GM12873 (cell line): ENCODE results near the gene ZSWIM1.

ENCODE experiments used
- TF ChIP-seq, protein P1 (sequence below): IDR thresholded peaks from 2 replicates; pipeline ENCODE4 v1.5.1; 2012; ENCODE audit warnings: low read depth, mild to moderate bottlenecking, moderate library complexity, low read length, control low read depth; ENCODE audit not compliant: insufficient read depth; ENCODE audit errors: missing control alignments

Gene ZSWIM1

GRCh38 chr20:45897289-45897688 is 16.3 kb downstream of the ZSWIM1 start:
- TF ChIP-seq, protein P1, sequence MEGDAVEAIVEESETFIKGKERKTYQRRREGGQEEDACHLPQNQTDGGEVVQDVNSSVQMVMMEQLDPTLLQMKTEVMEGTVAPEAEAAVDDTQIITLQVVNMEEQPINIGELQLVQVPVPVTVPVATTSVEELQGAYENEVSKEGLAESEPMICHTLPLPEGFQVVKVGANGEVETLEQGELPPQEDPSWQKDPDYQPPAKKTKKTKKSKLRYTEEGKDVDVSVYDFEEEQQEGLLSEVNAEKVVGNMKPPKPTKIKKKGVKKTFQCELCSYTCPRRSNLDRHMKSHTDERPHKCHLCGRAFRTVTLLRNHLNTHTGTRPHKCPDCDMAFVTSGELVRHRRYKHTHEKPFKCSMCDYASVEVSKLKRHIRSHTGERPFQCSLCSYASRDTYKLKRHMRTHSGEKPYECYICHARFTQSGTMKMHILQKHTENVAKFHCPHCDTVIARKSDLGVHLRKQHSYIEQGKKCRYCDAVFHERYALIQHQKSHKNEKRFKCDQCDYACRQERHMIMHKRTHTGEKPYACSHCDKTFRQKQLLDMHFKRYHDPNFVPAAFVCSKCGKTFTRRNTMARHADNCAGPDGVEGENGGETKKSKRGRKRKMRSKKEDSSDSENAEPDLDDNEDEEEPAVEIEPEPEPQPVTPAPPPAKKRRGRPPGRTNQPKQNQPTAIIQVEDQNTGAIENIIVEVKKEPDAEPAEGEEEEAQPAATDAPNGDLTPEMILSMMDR = no peak

- TF ChIP-seq, protein P1 = no peak
Observed at GRCh38 chr20:45897692-45898091, 16.7 kb downstream of the ZSWIM1 start.

DNA sequence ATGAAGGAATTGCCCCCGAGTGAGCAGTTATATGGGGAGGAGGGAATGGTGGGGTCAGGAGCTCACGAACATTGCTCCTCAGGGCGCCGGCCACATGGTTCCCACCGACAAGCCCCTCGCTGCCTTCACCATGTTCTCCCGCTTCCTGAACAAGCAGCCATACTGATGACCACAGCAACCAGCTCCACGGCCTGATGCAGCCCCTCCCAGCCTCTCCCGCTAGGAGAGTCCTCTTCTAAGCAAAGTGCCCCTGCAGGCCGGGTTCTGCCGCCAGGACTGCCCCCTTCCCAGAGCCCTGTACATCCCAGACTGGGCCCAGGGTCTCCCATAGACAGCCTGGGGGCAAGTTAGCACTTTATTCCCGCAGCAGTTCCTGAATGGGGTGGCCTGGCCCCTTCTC is 17.3 kb downstream of the ZSWIM1 start:
- TF ChIP-seq, protein P1 = no peak

GRCh38 chr20:45899046-45899835 is 18.2 kb downstream of the ZSWIM1 start:
- TF ChIP-seq, protein P1 = no peak

DNA sequence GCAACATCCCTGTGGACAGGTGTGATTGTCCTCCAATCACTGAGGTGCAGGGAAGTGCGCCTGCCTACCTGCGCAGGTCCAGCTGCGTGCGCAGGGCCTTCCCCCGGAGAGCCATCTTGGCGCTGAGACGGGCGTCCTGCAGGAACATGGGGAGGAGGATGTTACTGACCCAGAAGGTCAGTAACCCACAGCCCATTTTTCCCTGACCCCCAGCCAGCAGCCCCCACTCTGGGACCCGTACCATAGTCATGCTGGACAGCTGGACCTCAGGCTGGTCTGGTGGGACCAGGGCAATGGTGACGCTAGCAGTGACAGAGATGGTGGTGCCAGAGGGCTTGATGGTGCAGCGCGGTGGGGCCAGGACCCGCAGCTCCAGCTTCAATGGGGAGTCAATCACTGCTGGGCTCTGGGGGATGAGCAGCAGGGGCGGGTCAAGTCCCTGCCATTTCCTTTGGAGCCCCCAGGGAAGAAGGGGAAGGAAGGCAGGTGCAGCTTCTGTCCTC is 21.2 kb downstream of the ZSWIM1 start:
- TF ChIP-seq, protein P1 = no peak

GRCh38 chr20:45904583-45905504 is 23.8 kb downstream of the ZSWIM1 start:
- TF ChIP-seq, protein P1 = no peak
